Astrocyte (in vitro differentiated cells and primary cell): Measurements from ENCODE around the gene STARD3NL.

ENCODE experiments used
- EZH2 ChIP-seq: IDR thresholded peaks from 2 replicates; pipeline ENCODE4 v1.6.1; 2012; ENCODE audit warnings: mild to moderate bottlenecking, low read length, inconsistent platforms; ENCODE audit not compliant: insufficient read depth
- TF ChIP-seq, protein P1 (sequence below): IDR thresholded peaks from 2 replicates; pipeline ENCODE4 v1.5.1; 2011; ENCODE audit warnings: low read depth, mild to moderate bottlenecking, inconsistent platforms, low read length, moderate library complexity; ENCODE audit not compliant: insufficient read depth

DNA sequence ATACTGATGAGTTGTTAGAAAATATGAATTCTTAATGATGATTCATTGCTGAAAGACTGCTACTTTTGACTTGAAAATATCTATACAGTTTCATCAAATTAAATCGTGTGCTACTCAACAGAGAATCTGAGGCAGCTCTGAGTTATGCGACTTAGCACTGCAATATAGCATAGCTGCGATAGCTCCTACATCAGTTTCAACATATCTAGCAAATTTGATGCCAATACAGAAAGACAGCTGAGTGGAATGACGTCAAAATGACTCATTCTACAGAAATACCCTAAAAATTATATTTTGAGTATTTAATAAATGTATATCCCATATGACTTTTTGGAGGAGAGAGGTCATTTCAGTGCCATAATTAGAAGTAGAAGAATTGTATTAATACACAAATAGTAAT is 96.4 kb downstream of the STARD3NL start:
- TF ChIP-seq, protein P1, sequence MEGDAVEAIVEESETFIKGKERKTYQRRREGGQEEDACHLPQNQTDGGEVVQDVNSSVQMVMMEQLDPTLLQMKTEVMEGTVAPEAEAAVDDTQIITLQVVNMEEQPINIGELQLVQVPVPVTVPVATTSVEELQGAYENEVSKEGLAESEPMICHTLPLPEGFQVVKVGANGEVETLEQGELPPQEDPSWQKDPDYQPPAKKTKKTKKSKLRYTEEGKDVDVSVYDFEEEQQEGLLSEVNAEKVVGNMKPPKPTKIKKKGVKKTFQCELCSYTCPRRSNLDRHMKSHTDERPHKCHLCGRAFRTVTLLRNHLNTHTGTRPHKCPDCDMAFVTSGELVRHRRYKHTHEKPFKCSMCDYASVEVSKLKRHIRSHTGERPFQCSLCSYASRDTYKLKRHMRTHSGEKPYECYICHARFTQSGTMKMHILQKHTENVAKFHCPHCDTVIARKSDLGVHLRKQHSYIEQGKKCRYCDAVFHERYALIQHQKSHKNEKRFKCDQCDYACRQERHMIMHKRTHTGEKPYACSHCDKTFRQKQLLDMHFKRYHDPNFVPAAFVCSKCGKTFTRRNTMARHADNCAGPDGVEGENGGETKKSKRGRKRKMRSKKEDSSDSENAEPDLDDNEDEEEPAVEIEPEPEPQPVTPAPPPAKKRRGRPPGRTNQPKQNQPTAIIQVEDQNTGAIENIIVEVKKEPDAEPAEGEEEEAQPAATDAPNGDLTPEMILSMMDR: no peak
- TF ChIP-seq EZH2: no peak
